HG03342 (cell line): ENCODE measurements around the gene CALU.

Experiments used
- ATAC-seq: cut with Tn5 transposase; IDR thresholded peaks from one replicate; pipeline ENCODE4 v1.9.1; 2021; ENCODE audit warnings: mild to moderate bottlenecking, moderate library complexity; ENCODE audit not compliant: unreplicated experiment

The CALU gene

DNA sequence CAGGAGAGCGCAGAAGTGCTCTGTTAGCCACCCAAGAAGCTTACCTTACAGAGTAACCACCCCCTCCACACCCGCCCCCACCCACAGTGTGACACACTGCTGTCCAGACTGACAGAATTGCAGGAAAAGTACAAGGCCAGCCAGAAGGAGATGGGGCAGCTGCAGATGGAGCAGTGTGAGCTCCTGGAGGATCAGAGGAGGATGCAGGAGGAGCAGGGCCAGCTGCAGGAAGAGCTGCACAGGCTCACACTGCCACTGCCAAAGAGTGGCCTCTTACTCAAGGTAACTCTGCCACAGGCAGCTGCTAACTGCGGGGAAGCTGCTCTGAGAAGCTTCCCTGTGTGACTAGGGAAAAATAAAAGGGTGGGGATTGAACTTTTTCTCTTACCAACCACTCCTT lies 70.2 kb downstream of the CALU start:
- ATAC-seq: no peak

DNA sequence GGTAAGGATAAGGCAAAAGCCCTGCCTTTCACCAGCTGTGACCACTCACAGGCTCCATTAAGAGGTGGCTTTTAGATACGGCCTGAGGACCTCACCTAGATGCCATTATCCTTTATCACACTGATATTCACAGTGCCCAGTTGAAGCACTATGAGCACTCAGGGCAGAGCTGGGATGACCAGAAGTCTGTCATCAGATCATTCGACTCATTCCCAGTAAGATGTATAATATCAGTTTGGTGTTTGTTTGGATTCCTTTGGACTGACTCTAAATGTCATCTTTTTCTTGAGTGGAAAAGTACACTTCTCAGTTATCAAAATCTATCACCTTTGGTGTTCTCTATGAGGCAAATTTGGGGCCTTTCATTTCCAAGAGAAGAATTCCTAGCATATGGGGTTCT lies 71.3 kb downstream of the CALU start:
- ATAC-seq: no peak

DNA sequence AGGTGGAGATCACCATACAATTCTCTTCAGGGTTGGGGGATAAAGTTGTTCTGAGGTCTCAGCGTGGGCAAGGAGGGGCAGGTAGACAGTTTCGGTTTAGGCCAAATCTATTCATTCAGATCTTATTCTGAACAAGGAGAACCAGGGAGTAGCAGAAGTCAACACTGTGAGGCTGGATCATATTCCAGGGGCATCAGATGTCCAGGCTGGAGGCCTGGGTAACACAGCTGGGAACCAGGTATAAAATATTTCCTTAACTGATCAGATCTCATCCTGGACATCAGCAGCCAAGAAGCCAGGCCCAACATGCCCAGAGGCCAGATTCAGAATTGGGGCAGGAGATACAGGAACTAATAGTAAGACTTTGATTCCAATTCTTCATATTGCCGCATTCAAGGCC lies 71.8 kb downstream of the CALU start:
- no peak for ATAC-seq

DNA sequence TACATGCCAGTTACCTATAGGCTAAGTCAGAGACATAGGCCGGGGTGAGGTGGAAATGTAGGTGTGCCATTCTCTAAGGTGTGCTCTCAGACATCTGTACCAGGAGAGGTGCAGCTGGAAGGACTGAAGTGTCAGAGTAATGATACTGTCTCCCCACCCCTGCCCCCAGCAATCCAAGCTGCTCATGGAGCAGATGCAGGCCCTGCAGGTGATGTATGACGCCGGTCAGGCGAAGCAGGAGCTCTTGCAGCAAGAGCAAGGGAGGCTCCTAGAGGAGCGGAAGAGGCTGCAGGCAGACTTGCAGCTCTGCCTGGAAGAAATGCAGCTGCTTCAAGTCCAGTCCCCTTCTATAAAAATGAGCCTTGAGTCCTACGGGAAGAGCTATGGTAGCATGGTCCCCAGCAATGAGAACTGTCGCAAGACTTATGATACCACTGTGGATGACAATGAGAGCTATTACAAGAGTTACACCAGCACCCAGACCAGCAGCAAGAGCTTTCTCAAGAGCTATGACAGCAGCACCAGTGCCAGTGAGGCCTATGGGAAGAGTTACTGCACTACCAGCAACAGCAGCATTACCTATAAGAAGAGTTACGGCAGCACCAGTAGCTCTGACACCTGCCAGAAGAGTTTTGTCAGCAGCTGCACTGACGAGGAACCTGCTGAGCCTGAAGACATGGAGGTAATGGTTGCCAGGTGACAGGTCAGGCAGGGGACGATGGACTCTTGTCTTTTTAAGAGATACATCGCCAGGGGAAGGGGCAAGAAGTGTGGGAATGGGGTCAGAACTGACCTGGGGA lies 72.7 kb downstream of the CALU start:
- ATAC-seq: no peak

DNA sequence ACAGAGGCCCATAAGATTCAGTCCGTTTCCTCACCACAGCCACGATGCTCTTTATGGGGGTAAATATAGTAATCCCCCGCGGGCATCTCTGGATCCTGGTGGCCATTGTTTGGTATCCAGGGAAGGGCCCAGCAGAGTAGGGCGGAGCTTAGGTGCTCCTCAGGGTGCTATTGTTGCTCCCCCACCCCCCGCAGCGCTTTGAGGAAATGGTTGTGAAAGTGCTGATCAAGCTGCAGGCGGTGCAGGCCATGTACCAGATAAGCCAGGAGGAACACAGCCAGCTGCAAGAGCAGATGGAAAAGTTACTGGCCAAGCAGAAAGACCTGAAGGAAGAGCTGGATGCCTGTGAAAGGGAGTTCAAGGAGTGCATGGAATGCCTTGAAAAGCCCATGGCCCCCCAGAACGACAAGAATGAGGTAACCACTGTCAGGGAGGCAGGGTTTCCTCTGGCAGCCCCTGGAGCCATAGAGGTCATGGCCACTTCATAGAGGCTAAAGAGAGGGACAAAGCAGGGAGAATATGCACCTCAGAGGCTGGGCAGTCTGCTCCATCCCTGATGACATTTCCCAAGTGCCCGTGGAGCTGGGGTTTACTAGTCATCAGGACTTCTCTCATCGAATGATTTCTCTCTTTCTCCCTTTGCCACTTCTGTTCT lies 73.5 kb downstream of the CALU start:
- no peak for ATAC-seq

DNA sequence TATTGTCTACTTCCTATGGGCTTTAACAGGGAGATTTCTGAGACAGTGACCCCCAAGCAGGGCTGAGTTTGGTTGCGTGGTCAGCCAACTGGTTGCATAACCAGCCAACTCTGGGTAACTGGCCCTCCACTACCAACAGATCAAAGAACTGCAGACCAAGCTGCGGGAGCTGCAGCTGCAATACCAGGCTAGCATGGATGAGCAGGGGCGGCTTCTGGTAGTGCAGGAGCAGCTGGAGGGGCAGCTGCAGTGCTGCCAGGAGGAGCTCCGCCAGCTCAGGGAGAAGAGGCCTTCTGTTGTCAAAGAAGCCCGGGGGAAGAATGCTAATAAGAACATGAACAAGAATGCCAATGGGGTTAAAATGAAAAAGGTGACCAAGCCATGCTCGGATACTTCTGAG lies 75.3 kb downstream of the CALU start:
- no peak for ATAC-seq

DNA sequence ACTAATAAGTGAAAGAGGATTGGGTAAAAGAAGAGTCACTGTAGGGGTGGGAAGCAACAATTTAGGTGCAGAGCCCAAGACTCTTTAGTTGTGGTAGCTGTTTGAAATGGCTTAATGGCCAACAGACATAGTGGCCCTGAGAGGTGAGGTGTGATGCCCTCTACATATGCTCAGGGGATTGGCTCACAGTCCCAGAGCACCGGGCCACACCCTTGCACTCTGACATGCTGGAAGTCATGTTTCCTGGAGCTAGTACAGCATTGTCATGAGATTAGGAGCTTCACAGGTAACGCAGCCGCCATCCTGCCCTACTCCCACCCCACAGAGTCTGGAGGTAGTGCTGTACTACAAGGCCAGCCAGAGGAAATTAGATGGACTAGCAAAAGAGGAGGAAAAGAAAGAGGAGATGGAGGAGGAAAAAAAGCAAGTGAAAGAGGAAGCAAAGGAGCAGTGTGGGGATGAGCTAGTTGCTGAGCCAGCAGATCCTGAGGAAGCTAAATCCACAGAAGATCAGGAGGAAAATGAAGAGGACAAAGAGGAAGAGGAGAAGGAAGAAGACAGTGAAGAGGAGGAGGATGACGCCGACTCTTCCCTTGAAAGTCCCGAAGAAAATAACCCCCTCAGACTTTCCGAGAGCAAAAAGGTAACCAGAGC lies 76.3 kb downstream of the CALU start:
- no peak for ATAC-seq

DNA sequence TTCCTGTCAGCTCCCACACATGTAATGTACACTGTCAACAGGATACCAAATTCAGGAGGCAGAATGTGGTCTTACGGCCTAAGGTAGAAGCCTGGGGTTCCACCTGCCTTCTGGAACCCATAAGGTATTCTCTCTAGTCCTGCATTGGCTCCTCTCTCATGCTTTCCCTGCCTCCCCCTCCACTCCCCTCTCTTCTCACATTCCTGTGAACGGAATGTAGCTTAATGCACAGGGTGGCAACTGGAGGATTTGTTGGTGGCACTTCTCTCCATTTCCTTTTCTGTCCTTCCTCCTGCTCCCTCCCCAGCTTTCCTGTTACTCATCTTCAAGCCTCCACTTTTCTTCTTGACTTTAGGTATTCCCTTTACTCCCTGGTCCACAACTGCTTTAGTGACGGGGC lies 79.5 kb downstream of the CALU start:
- ATAC-seq: no peak
